HG03442 (cell line): ENCODE measurements around the gene RGS10.

Experiments used
- ATAC-seq: cut with Tn5 transposase; IDR thresholded peaks from one replicate; pipeline ENCODE4 v1.9.1; 2021; ENCODE audit warnings: mild to moderate bottlenecking, moderate library complexity; ENCODE audit not compliant: unreplicated experiment

Gene RGS10

DNA sequence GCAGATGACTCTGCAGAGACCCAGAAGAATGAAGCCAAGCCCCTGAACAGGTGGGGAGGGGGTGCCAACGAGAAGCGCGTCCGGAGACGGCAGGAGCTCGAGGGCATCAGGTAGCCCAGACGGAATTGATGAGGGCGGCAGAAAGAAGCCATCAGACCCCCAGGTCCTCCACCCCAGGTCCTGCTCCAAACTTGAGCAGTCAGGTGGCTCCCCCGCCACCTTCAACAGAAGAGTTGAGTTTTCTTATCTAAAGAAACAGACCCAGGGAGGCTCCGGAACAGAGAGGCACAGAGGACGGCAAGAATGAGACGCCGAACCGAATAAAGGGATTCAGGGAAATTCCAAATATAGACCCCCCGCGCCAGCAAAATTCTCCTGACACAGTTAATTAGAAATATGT, 22.2 kb downstream of the RGS10 start:
- no peak for ATAC-seq

DNA sequence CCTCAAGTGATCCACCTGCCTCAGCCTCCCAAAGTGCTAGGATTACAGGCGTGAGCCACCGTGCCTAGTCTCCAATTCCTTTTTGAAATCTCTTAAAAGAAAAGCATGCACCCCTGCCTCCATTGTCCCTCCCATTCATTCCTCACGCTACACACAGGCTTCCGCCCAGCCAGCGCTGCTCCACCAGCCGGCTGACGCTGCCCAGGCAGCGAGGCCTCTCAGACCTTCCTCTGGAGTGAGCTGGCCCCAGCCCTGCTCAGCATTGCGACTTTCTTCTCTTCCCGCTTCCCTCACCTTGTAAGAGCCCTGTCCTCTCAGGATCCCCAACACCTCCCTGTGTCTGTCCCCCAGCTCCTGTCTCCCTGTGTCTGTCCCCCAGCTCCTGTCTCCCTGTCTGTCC, 23.6 kb downstream of the RGS10 start:
- ATAC-seq = no peak

DNA sequence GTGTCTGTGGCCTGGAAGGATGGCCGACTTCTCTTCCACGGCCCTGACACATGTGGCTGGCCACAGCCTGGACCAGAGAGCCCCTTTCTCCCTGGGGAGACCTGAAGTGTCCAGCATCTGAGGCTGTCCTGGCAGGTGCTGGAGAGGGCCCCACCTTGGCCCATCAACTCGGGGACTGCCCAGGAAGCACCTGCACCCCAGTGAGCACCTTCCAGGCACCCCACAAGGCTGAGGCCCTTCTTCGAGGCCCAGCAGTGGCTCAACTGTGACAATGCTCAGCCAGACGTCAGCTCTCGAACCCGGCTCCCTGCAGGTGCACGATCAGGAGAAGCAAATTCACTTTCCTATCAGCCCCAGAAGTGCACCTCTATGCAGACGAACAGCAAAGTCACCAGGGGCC, 24.3 kb downstream of the RGS10 start:
- peak; percentile 1 for ATAC-seq

DNA sequence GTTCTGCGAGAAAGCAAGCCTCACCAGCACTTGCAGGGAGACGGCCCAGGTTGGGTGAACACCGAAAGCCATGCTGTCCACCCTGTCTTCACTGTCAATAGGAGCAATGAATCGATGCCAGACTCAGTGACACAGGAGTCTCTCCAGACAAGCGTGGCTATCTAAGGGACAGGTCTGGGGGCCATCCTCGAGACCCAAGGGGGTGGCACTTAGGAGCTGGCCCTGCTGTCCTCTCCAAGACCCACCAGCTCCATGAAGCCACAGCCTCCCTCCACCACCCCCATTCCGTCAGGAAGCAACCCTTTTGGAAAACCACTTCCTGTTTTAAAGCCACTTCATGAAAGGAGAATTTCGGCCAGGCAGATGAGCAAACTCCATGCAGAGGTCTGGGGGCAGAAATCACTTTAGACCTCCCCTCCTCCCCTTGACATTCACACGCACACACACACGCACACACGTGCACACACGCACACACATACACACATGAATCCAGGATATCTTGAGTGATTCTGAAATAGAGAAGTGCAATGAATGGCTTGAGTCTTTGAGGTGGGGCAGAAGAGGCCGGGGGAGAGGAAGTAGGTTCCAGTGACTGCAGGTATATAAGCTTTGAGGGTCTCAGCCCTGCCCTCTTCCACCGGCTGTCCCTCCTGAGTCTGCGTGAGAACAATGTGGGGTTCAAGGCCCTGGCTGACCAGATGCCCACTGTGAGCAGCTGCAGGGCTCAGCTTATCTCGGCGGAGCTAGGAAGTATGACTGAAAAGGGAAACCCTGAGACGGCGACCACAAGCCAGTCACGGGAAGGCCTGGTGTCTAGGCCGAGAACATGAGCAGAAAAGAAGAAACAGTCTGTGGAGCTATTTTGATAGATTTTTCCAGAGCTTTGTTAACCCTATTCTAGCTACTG, 25.0 kb downstream of the RGS10 start:
- peak; percentile 48 for ATAC-seq

DNA sequence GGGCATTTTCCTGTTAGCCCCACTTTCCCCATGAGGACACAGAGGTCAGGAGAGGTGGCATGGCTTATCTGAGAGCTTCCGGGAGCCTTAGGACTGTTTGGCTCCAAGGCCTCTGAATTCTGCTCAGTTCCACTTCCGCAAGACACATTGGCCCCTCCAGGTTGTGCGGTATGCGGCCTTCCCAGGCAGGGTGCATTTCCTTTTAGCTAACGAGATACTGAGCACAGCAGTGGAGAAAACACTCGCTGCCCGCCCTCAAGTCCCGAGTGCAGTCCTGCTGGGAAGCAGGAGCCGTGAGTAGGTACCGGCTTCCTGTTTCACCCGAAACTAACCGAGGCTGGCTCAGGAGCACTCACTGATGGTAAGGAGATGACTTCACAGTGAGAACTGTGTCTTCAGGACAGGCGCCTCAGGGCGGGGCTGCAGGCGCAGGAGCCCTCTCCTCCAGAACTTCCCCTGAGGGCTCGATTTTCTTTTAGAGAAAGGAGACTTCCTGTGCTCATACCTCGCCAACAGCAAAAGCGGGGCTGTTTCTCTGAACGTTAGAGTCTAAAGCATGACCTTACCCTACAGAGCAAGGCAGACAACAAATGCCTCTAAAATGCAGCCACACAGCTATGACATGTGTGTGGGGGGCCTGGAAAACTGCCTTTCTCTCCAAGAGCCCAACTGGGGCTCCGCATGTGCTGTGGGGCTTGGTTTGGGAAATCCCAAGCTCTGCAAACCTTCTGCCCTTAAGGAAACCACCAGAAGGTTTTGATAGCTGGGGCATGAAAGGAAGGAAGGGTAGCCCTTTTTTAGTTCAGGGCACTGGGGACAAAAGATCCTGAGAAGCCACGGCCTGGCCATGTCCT, 25.9 kb downstream of the RGS10 start:
- ATAC-seq = peak; percentile 83

DNA sequence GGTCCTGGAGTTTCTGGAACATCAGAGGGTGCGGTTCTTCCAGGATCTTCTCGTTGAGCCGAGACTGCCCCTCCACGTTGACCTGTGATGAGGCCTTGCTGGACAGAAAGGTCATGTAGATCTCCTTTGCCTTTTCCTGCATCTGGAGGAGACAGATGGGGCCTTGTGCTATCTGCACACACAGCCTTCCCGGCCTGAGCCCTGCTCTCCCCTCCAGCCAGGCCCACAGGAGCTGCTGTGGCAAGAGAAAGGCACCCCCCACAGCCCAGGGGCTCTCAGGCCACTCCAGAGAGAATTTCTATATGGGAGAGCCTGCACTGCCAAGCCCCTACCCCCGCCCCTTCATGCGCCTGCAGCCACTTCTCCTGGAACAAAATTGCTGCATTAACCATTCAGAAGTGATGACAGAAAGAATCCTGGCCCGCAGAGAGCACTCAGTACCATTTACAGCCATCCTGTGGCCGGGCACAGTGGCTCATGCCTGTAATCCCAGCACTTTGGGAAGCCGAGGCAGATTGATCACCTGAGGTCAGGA, 26.9 kb downstream of the RGS10 start:
- no peak for ATAC-seq

DNA sequence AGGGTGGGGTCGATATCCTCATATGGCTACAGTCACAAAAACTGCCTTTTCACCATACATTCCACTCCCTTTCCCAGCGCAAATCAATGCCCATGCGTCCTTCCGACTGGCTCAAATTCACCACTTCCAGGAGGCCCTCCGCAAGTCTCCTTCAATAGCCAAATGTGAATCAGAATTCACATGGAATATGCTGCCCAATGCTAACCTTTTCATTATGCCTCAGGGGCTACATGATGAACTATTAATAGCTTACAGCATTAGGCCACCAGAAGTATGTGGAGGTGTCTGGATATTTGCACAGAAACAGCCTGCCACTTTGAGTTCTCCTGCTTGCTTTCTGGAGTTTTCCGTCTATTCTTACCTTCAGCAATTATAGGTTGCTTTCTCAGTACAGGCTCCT, 27.7 kb downstream of the RGS10 start:
- no peak for ATAC-seq

DNA sequence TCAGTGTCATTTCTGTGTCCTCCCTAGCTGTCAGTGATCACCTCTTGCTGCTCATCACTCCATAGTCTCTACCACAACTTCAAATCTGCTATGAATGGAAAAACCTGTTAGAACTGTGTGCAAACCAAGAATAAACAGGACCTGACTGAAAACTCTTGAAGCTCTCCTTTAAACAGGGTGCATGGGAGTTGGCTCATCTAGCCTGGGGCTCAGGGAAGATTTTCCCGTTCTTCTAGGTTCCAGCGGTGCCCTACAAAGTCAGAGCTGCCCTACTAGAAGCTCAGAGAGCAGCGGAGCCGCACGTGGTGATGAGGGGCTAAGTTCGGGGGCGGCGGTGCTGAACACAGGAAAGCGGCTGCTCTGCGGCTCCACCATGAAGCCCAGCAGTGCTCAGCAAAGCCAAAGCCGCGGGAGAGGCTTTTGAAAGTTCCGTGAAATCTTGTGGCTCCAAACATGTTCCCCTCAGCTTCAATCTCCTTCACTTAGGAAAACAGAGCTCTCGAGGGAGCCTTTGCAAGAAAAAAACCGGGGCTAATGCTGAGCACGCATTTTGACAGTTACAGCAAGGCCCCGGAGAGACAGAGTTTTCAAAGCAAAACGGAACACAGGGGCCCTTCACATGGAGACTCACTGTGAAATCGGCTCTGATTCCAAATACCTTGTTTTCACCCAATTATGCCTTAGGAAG, 30.5 kb downstream of the RGS10 start:
- no peak for ATAC-seq

DNA sequence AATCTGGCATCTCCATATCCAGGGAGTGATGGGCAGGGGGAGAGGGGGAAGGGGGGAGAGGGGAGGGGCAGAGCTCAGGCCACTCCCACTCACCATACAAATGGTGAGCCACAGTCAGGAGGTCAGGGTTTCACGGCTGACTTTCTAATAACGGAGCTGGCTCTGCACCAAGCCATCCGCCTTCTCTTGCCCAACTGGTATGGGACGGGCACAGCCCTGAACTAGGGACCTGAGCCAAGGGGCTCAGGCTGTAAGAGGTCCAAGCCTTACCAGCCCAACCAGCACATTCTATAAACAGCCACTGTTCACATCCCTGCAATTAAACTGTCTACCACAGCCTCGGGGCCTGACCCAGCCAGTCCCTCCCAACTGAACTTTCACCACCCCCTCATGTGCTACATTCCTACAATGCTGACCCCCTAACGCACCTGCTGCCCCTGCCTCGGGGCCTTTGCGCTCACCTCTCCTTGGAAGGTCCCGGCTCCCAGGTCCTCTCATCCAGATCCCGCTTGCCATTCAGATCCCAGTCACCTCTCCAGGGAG, 32.5 kb downstream of the RGS10 start:
- no peak for ATAC-seq

DNA sequence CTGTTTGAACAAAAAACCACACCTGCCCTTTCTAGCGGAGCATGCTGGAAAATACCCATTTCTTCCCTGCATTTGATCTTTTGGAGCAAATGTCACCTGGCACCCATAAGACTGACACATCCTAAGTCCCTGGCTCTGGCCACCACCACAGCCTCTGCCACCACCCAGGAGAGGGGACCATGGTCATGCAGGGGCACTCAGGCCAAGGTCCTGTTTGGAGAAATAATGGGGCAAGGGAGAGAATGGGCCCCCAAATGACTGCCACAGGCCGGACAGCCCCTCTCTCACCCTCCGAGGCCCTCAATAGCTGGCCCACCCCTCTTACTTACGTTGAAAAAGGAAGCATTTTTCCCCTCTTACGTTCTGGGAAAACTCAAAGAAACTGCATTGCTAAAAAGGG, 35.4 kb downstream of the RGS10 start:
- no peak for ATAC-seq

DNA sequence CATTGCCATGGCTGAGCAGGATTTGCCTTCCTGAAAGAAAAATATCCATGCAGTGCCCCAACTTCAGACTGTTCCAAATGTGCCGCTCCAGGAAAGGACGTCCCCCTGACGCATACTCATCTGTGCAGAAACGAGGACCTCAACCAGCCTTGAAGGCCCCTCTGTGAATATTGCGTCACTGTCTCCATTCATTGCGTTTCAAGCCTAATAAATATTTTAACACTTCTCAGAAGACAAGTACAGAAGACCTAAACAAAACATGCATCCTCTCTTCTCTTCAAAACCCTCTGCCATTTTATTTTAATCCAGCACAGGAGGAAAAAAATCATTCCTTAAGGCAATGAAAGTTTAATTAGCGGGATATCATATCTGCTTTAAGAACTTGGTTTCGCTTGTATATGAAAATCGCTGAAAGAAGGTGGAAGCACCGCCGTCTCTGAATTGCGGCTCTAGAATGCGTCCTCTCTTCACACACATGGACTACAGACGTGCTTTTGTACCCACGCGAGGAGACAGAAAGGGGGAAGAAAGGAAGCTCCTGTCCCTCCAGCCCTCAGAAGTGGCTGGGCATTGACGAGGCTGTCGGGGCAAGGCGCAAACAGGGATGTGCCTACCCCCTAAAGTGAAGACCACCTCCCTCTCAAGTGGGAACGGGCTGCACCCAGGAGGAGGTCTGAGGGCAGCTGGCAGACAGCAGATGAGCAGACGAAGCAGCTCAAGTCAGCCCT, 36.8 kb downstream of the RGS10 start:
- ATAC-seq = no peak

DNA sequence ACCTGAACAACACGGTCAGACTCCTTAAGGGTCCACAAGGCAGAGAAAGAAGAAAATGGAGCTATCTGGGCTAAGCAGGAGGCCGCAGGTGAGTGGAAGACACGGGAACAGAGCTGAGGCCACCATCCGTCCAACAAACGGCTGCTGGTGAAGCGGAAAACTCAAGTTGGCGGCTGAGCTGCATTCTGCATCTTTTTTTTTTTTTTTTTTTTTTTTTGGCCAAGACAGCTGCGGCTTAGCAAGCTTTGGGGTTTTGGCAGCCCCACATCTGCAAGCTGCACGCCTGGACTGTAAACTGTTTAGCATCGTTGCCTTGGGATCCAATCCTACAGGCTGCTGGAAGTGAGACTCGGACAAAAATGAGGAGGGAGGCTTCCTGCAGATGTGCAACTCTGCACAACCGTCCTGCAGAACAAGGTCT, 37.4 kb downstream of the RGS10 start:
- no peak for ATAC-seq

DNA sequence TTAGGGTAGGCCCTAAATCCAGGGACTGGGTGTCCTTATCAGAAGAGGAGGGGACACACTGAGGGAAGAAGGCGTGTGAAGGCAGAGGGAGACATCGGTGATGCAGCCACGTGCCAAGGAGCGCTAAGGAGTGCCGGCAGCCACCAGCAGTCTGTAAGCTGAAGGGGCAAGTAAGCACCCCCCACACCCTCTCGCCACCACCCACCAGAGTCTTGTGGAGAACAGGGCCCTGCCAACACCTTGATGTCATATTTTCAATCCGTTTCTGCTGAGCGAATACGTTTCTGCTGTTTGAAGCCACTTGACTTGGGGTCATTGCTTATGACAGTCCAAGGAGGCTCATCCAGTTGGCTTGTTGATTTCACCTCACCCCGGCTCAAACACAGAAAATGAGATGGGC, 37.9 kb downstream of the RGS10 start:
- no peak for ATAC-seq

DNA sequence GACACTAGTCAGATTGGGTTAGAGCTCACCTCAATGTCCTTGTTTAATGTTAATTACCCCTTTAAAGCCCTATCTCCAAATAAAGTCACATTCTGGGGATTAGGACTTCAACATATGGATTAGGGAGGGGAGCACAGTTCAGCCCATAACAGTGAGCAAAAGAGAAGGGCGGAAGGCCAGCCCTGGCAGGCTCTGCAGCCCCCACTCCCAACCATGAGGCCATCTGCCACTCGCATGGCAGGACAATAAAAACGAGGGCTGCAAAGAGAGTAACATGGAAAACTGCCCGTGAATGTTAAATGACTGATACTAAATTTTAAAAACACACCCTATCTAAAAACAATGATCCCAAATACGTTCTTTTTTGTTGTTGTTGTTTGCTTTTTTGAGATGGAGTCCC, 38.7 kb downstream of the RGS10 start:
- no peak for ATAC-seq

DNA sequence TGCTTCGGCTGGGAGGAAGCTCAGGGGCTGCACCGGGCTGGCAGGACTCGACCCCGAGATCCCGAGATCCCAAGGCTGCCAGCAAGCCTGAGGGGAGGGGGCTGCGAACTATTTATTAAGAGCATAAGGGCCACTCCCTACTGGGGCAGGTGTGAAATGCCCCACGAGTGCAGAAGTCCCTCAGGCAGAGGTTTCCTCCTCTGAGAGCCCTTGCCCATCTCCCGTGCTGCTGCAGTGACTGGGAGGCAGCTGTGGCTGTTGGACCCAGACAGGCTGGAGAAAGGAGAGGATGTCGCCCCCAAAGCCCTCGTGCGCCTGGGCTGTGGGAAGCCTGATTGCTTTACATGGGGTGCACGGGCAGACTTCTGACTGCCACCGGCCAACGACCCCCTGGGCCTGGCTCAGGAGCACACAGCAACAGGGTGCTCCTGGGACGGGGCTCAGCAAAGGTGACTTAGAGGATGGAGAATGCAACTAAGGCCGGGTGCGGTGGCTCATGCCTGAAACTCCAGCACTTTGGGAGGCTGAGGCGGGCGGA, 39.8 kb downstream of the RGS10 start:
- no peak for ATAC-seq

DNA sequence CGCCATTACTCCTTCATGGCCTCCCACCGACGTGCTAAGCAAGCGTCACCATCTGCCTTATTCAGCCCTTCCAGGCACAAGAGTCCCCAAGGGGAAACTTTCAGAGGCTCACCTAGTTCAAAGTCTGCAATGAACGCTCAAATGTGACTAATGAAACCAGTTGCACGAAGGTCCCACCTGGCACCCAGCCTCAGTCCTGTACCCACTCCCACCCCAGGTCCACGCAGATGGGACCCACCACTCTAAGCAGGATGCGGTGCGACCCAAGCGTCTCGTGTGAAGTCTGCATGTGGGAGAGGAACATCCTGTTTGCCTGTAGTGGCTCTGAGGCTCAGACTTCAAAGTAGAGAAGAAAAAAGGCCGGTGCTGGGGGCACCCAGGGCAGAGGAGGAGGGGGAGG, 40.3 kb downstream of the RGS10 start:
- peak; percentile 63 for ATAC-seq

DNA sequence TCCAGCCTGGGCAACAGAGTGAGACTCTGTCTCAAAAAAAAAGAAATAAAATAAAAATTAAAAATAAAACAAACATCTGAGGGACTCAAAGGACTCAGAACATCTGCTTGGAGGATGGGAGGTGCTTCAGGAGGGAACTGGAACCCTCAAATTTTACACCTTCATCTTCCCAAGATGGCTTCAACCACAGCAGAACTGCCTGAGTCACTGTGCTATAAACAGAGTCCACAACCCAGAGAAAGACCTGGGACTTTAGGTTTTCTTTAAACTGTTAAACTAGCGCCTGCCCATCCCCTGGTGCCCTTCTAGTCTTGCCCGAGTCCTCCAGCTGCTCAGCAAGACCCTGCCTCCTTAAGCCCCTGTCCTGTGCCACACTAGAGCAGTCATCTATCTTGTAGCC, 40.8 kb downstream of the RGS10 start:
- ATAC-seq = no peak

DNA sequence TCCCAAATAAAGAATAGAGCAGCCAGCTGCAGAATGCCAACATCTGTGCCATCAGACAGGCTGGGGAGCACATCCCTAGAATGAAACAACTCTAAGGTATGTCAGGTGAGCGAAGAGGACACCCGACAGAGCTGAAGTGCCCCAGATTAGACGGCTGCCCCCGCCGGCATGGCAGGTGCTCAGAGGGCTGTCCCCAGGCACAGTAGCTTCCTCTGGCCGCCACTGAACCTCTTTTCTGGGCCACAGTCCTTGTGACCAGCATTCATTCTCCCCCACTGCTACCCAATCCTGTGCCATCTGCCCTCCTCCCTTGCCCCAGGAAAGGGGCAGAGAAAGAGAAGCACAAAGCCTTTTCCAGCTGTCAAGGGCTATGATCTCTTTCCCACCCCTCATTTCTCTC, 41.7 kb downstream of the RGS10 start:
- ATAC-seq = no peak

DNA sequence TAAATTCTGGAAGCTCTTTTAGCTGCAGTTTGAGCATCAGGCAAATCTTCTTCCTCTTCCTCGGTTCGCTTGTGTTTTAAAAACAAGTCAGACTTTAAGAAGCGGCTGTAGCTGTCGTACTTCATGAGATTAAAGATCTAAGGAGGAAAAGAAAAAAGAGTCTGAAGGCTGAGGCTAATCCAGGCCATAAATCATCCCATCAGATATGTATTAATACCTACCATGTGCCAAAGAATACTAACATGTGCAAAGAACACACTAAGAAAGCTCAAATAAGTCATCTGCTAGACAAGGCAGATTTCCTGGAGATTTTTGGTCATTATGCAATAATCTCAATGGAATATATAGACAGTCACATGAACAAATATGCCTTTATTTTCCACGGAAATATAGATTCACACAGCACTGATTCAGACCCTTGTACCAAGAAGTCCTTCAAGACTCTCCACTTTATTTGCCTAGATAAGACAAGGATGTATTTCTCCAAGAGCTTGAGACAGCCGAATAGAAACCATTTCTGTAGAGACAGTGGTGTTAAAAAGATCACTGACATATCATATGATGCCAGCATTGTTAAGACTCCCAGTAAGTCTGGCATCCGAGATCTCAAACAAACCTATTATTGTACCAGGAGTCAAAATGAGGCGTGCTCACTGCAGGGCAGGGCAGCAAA, 42.3 kb downstream of the RGS10 start:
- ATAC-seq = no peak

DNA sequence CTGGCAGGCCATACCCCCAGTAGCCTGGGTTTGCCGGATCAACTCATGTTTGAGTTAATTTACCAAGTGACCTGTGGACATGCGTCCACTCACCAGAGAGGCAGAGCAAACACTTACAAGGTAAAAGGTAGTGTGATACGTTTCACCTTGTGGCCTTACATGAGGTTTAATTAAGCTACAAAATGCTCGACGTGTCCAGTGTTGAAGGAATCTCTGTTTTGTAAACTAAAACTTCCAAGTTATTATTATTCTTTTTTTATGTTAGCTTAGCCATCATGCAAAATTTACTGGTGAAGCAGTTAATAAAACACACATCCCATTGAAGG, 42.9 kb downstream of the RGS10 start:
- no peak for ATAC-seq
